UCSD-AML1 (cell line): ENCODE results near the gene MRPL40.

Experiments used
- DNase-seq: peaks from one replicate; lab custom pipeline; 2025; ENCODE audit not compliant: unreplicated experiment; lab: John Stamatoyannopoulos, UW

The MRPL40 gene

GRCh38 chr22:19480789-19481188 is 48.4 kb downstream of the MRPL40 start:
- no peak for DNase-seq

GRCh38 chr22:19482297-19482696 is 50.0 kb downstream of the MRPL40 start:
- DNase-seq = no peak

GRCh38 chr22:19483481-19484244 is 51.3 kb downstream of the MRPL40 start:
- DNase-seq = no peak
